ENCODE results near the gene RBM33.

The RBM33 gene

DNA sequence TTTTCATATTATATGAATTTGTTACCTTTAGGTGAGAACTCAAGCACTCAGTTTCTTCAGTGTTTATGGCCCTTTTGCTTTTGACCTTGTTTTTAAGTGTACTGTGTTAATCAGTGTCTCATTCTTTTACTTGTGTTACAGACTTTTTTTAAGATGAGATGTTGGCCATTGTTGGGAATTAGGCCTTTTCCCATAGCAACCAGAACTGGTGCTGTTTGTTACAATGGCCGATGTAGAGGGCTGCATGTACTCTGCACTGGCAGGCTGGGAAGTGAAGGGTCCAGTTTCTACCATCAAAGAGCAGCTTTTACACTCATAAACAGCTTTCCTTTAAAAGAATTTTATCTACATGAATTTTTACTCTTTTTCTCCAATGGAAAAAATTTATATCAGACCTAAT lies 102.7 kb downstream of the RBM33 start:
- DNase-seq (ENCODE audit: low read depth): no peak

DNA sequence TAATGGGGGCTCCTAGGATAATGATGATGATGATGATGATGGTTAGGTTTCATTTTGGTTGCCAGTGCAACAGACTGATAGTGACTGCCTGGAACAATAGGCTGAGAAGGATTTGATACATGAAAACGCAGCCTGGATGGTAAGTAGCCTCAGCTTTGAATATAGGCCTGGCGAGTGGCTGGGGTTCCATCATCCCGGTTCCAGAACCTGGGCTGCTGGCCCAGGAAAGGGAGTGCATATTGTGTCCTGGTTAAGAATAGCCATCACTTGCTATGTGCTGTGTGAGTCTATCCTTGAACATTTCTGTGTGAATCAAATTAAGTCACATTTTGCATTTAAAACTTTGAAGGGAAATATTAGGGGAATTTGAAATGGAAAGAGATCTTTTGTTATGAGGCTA lies 105.1 kb downstream of the RBM33 start:
- no peak for DNase-seq (ENCODE audit: low read depth)

DNA sequence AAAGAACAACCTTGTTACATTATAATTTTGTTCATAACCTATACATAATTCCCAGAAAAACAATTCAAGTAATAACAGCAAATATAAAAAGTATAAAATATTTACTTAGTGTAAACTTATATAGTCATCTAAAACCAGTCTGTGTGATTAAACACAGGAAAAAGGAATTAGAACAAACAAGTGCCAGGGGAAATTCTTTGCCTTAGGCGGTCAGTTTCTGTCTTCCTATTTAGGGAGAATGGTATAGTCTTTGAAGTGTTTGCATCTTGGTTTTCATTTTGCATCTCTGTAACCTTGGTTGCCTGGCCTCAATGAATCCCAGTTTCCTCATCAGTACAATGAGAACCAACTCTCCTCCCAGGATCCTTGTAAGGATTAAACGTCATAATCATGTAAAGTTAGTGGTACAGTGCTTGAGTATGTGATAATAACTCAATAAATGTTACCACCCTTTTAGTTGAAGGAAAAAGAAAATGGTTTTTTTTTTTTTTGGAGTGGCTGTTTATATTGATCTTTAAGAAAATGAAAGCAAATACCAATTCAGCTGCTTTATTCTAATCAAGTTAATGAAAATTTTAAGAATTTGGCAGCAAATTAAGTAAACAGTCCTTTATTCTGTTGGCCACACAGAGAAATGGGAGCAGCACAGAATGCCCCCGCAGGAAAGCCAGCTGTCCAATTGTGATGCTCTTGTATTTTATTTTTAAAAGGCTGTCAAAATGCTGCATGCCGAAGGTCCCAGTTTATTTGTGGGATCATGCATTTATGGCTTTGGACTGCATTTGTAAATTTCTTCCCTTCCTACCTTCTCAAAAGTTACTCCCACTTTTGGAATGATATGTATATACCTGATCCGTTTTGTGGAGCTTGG lies 106.0 kb downstream of the RBM33 start:
- no peak for DNase-seq (ENCODE audit: low read depth)

DNA sequence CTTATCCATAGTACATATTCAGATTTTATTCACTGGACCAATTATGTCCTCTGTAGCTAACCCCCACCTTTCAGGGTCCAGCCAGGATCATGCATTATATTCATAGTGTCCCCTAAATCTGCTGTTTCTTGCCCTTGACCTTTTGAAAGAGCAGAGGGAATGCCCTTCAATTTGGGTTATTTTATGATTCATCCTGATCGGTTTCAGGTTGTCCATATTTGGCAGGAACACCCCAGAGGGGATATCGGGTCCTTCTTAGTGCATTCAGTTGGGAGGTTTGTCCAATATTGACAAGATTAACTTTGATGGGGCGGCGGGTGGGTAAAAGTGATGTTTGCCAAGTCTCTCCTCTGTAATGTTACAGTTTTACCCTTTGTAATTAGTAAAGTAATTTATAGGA lies 106.9 kb downstream of the RBM33 start:
- DNase-seq (ENCODE audit: low read depth): no peak

DNA sequence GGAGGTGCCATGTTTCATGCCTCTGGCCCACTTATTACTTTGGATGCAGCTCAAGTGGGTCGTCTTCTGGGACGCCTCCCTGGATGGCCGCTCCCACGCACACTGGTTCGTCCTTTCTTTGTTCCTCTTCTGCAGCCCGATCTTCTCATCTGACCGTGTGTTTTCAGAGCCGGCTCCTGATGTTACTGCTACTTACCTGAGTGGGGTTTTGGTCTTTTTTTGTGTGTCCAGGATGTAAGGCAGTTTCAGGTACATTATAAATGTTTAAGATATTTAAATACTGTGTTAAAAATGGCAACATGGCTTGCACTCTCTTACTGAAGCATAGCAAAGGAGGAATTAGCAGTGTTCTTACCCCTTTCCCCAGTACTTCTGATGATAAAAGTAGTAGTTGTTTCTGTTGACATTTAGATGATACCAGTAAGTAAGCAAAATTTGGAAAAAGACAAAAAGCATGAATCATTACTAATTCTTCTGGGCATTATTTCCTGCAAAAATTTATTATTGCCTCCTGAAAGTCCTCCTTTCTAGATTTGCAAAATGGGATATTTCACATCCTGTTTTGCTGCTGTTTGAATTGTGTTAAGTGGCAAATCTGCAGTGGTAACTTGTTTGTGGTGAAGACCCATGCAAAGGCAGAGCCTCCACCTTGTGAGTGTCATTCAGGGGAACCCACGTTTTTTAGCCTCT lies 108.4 kb downstream of the RBM33 start:
- no peak for DNase-seq (ENCODE audit: low read depth)

DNA sequence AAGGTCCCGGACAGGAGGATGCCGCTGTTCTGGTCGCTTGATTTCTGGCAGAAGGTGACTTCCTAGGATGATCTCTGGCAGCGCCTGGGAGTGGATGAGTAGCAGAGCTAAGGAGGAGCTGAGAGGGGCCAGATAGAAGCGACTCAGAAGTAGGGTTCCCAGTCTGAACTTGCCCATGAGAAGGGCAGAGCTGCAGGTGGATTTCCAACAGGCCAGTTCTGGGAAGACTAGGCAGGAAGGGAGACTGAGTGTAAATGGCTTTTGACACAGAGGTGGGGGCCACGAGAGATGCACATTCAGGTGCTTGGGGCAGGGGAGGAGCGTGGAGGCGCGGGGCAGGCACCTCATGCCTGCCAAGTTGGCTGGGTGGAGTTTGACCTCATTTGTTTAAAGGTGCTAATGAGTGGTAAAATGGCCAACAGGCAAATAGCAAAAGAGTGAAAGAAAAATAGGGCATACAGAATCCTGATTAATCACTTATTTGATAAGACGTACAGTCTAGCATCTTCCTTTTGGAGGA lies 109.0 kb downstream of the RBM33 start:
- DNase-seq (ENCODE audit: low read depth): no peak

DNA sequence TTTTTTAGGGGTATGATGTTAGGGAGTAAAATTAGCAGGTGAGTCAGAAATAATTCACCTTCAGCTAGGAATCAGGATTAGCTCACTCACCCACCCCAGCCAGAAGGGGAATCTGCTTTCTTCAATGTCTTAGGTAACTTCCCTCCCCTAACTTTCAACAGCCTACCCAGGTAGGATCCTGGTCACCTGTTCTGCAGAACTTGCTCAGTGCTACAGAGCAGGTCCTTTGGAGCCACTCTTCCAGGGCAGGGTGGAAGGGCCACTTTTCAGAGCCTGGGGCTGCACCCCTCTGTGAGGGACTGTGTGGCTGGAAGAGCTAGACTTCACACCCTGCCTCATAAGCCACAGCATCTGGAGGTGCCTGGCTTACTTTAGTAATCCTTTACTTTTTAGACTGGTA lies 109.7 kb downstream of the RBM33 start:
- no peak for DNase-seq (ENCODE audit: low read depth)

DNA sequence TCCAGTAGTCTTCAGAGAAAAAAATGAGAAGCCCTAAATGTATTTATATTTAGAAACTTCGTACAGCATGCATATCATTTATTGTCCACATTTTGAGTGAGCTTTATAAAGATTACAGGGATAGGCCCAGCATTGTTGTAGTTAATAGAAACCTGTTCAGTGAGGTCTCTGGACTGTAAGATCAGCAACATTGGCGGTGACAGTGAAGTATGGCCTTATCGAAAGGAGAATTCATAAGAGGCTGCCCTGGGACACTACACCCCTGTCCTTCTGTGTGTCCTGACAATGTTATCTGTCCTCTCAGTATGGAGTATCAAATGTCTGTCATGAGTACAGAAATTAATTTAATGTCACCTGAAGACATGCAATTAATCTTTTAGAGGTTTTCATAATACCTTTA lies 110.6 kb downstream of the RBM33 start:
- no peak for DNase-seq (ENCODE audit: low read depth)

DNA sequence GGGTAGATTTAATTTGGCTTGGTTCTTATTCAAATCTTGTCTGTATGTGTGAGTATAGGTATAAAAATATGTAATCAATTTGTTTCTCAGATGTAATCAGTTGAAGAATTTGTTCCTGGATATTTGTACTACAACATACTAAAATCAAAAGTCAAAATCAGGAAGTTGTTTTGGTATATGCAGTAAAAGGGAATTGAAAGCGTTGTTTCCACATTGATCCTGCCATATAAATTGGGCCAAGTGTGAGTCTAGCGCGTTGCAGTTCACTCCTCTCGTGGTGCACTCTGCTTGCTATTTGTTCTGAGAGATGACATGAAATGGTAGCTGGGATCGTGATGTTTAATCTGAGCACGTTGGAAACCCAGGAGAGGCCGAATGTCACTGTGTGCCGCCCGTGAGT lies 111.9 kb downstream of the RBM33 start:
- no peak for DNase-seq (ENCODE audit: low read depth)

DNA sequence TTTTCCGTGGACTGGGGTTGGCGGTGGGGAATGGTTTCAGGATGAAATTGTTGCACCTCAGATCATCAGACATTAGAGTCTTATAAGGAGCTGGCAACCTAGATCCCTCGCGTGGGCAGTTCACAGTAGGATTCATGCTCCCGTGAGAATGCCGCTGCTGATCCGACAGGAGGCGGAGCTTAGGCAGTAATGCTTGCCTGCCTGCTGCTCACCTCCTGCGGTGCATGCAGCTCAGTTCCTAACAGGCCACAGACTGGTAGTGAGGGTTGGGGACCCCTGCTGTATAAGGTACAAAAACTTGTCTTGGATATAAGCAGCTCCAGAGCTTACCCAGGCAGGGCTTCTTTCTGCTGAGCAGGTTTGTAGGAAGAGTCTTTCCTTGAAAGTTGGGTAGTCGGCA lies 113.9 kb downstream of the RBM33 start:
- no peak for DNase-seq (ENCODE audit: low read depth)

DNA sequence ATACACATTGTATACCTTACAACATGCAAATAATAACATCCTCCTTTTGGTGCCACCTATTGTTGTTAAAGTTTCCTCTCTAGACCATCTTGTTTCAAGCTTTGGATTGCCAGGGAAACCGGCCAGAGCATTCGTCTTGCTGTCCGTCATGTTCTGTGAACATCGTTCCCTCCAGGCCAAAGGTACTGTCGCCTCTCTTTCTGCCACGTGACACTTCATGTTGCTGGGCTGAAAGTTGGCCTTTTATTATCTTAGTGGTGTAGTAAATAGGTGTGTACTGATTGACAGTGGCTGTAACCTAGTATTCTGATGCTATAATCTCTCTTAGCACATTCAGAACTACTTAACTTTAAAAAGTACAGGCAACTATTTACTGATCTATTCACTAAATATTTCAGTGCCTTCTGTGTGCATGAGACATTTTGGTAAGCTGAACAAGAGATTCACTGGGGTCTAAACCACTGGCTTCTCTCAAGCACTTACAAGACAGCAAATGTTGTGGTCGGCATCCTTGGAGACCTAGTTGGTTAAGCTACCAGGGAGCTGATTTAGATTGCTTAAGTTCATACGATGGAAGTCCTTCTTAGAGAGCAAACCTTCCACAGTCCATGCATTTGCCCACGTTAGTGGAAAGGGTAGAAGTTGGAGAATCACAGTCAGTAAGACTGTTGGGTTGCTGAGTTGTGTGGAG lies 115.4 kb downstream of the RBM33 start:
- DNase-seq (ENCODE audit: low read depth): no peak

DNA sequence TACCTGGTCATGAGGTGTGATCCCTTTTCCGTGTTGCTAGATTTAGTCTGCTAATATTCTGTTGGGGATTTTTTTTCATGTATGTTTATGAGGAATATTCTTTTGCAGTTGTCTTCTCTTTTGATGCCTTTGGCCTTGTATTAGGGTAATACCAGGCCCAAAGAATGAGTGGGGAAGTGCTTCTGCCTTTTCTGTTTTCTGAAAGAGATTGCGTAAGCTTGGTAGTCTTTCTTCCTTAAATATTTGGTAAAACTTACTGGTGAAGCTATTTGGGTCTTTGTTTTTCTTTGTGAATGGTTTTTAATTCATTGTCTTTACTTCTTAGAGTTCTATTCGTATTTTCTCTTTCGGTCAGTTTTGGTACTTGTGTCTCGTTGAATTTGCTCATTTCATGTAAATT lies 116.7 kb downstream of the RBM33 start:
- DNase-seq (ENCODE audit: low read depth): no peak

DNA sequence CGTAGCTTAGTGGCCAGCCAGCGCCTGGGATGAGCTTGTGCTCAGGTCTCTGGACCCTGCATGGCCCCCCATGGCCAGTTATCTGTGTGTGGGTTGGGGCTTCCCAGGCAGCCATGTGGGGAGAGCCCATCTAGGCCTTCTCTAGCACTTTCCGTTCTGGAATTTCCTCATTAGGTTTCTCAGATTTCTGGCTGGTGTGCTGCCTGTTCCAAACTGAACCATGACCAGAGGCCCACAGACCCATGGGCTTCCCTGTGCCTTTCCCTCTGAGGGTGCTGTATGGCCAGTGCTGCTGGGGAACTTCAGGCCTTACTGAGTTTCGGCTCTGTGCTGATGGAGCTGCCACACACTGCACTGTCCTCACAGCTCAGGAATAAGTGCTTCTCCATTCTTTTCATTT lies 117.6 kb downstream of the RBM33 start:
- DNase-seq (ENCODE audit: low read depth): no peak

DNA sequence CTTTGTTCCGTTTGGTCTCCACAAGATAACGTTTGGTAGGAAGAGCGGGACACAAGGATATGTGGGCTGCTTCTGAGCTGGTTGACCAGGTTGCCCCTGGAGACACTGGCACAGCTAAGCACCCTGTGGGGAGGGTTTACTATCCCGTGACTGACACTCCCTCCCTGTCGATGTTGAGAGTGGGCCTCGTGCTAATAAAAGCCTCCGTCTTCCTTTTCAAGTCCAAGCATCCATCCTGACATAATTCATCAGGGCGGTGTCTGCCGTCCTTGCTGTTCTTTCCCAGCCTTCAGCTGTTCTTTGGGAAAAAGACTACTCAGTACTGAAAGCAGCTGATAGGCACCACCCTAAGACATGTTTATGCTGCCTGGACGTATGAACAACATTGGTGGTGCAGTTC lies 118.2 kb downstream of the RBM33 start:
- no peak for DNase-seq (ENCODE audit: low read depth)

DNA sequence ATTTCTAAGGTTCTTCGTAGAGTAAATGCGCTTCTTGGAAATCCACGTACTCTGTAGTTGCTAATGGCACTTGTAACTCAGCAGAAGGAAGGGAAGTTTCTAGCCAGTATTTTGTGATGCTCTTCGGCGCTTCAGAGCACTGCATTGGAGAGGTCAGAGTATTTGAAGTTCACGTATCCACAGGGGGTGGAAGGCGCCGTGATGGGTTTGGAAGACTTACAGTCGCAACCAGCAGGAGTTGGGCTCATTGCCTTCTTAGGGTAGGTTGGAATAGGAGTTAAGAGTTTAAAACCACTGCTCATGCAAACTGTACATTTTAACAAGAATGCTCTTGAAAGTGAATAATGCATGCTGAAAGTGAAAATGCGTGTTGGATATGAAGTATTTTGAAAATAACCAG lies 118.7 kb downstream of the RBM33 start:
- no peak for DNase-seq (ENCODE audit: low read depth)

DNA sequence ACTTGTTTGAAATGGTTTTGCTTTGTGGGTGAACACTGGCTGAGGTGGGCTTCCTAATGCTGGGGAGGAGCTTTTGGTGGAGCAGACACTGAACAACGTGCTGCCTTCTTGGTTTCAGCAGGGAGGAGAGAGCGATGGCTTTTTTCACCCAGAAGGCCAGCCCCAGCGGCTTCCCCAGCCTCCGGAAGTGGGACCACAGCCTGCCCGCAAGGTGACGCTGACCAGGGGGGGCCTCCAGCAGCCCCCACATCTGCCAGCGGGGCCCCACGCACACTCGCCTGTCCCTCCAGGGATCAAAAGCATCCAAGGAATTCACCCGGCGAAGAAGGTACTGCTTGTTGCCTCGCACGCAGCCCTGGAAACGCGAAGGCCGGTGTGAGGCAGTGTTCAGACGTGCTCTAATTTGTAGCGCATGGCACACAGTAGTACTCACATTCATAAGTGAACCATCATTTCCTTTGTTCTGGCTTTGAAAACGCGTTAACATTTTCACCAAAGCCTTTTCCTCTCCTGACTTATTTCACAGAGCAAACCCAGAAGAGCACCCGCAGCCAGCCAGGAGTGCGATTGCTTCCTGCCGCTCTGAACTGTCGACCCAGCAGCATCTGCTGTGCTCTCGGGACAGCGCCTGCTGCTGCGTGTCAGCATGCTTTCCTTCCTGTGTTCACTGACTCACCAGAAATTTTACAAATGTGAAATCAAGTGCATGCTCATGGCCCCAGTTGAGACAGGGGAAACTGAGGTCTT lies 119.4 kb downstream of the RBM33 start:
- DNase-seq (ENCODE audit: low read depth): peak; percentile 3

DNA sequence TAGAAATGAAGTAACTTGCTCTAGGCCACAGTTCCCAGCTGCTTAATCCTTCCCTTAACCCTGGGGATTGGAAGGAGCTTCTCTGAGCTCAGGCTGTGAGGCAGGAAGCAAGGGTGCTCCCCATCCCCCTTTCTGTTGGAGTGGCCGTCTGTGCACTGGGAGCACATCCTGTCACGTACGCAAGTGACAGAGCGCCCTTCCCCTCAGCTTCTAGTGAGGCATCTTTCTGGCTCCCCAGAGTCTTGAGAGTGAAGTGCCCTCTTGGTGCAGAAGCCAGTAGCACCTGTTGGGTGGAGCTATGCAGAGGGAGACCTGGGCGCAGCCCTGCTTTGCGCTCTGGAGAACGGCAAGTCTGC lies 120.0 kb downstream of the RBM33 start:
- DNase-seq (ENCODE audit: low read depth): no peak

DNA sequence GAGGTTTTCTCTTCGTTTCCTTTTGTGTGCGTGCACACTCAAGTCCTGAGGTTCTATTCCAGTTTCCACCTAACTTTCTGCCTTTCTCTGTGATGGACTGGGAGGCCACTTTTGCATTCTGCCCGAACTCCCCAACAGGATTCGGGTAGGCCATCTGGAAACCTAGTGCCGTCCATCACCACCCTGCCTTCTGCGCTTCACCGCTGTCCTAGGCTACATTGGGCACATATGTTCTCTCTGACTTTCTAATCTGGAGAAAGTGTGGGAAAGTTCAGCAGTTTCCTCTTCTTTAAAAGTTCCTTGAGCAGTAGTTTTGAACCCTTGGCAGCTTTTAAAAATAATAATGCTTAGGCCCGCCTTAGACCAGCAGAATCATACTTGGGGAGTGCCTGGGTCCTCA lies 121.0 kb downstream of the RBM33 start:
- DNase-seq (ENCODE audit: low read depth): no peak

DNA sequence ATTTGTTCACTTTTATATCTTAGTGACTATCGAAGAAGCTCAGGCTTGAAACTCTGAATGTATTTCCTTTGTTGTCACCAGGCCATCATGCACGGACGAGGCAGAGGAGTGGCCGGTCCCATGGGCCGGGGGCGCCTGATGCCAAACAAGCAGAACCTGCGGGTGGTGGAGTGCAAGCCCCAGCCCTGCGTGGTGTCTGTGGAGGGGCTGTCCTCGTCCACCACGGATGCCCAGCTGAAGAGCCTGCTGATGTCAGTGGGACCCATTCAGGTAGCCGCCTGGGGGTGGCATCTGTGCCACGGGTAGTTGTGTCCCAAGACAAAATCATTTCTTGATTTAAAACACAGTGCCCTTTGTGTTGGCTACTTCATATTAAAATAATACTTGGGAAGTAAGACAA lies 121.9 kb downstream of the RBM33 start:
- DNase-seq (ENCODE audit: low read depth): no peak

DNA sequence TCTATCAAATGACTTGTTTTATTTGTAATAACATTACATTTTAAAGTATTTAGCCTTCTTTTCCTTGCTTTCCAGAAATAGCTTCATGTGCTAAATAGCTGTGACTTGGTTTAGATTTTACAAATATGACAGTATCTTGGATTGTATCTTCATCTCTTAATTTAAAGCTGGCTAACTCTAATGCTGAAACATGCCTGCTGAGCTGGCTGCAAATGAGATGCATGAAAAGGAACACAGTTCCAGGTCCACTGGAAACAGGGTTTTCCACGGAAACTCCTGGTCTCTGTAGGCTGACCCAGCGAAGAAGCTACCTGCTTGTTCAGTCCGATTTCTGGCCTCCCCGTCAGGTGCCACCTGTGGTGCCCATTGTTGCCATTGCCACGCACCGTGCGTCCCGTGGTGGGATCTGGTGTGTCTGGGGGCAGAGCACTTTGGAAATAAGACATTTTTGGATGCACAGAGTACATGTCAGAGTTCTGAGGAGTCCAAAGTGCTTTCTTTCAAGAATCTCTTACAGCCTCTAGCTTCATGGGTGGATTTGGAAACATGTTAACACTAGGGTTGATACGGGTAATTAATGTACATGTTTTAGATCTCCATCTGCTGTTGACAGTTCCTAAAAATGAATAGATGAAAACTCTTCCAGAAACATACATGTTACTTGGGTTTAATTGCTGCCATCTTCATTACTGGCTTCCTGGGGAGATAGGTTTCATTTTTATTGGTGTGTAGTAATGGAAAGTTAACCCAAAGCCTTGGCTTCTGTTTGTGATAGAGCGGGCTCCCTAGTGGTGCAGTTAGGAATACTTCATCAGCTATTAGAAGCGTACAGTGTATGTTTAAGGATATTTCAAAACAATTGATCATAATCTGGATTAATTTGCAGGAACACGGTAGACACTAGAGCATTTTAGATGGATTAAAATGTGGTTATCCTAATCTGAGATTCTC lies 122.8 kb downstream of the RBM33 start:
- DNase-seq (ENCODE audit: low read depth): no peak

DNA sequence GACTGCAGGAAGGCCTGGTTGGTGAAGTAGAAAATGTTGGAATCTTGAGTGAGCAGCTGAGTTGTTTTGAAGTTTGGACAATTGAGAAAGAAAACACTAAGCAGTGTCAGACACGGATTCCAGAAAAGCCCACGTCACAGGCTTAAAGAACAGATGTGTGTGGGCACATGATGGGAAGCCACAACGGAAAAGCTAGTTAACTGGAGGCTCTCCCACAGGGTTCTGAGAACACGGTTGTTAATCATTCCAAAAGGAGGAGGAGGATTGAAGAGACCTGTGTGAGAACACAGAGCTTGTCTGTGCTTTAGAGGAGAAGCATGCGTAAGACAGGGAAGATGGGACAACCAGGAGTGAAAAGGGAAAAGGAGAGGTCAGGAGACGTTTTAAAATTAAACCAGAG lies 125.2 kb downstream of the RBM33 start:
- no peak for DNase-seq (ENCODE audit: low read depth)
